Frontal cortex (tissue), 4 donors: ENCODE results near the gene ETFBKMT. TPM values are rescaled to one million over a fixed set of nuclear protein-coding genes. Genes with fewer than 3 reads are reported as not detected.

Experiments used
- DNase-seq, 2 donors: peaks; one replicate each; pipeline ENCODE4 v3.0.0; 2012; ENCODE audit warnings: low spot score in 2 of 2
- FAIRE-seq: peaks from 2 replicates; lab custom pipeline; 2012; peaks lifted over from hg19 to GRCh38; lab: Jason Lieb, UNC
- total RNA-seq: library from RNA; depleted of rRNA; stranded (reverse); fragments of >200 nt; gene quantifications from one replicate; pipeline ENCODE4 v1.2.3, GENCODE V29; 2014
- donor health status: control.
- donor health status: control.
- donor health status: control.

Gene ETFBKMT, protein sequence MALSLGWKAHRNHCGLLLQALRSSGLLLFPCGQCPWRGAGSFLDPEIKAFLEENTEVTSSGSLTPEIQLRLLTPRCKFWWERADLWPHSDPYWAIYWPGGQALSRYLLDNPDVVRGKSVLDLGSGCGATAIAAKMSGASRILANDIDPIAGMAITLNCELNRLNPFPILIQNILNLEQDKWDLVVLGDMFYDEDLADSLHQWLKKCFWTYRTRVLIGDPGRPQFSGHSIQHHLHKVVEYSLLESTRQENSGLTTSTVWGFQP
- 4.5 TPM for total RNA-seq

DNA sequence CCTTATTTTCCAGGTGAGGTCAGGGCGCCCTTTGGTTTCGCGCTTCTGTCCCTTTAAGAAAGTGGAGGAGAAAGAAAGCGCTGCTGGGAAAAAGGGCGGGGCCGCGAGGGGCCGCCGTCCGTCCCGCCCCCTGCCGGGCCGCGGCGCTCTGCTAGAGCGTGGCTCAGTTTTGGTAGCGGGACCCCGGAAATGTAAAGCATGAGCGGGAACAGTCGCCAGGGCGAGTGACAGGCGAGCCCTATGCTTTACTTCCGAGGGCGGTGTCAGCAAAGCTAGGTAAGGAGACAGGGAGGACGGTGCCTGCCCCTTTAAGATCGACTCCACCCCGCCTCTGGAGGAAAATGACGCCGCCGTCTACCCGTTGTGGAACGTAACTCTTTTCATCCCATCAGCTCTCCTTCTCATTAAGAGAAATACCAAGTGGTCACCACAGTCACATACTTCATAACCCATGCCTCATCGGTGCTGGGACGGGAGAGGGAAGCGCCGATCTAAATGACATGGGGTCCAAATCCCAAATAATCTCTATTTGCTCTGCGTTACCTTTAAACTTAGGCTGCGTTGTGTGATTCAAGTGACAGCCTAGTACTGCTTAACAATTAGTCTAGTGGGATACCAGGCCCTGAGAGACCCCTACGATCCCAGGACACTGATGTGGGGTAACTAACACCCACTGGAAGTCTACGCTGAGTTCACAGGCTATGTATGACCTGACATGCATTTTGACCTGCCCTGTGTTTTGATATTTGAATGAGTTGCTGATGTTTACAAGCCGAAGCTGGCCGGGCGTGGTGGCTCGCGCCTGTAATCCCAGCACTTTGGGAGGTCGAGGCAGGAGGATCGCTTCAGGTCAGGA is at the start of gene ETFBKMT:
ETFBKMT (plus strand) TSS at position 602 of the 856 bp plus-strand sequence. CDS start 2,266 bp downstream, outside the sequence.
- FAIRE-seq (no peak), DNase-seq (peak; percentile 74 to 77)

DNA sequence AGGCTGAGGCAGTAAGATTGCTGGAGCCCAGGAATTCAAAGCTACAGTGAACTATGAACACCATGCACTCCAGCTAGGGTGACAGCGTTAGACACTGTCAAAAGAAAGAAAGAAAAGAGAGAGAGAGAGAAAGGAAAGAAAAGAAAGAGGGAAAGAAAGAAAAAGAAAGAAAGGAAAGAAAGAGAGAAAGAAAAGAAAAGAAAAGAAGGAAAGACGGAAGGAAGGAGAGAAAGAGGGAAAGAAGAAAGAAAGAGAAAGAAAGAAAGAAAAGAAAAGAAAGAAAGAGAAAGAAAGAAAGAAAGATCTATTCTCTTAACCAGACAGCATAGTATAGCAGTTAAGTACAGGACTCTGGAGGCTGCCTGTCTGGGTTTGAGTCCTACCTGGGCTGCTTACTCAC is 46.7 kb upstream of the ETFBKMT start:
- FAIRE-seq (no peak), DNase-seq (no peak)

DNA sequence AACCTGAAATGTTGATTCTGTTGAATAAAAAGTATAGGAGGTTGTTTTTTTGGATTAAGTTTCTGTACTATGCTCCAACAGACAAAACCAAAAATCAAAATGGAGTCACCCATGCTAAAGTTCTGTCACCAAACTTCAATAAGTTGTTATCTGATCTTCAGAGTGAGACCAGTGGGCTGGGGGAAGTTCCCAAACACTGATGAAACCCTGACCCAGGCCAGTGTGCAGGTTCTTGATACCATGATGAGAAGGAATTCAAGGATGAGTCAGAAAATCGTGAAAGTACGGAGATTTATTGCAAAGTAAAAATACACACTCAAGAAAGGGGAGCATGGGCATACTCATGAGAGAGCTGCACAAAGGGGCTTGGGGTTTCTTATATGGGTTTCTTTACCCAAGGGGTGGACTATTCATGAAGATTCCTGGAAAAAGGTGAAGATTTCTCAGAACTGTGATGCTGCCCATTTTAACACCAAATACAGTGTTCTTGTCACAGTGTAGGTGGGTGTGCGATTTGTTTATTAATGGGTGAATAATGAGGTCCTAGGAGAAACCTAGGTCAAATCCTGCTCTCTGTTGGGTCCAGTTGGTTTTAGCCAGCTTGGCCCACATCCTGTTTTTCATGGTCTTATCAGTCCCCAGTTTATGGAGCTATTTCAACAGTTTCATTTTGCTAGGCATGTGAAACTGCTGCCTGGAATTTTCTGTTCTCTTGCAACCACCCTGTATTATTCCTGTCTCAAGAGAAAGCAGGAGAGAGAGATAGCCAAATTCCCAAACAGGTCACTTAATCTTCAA is 41.1 kb upstream of the ETFBKMT start:
- no peak for FAIRE-seq

DNA sequence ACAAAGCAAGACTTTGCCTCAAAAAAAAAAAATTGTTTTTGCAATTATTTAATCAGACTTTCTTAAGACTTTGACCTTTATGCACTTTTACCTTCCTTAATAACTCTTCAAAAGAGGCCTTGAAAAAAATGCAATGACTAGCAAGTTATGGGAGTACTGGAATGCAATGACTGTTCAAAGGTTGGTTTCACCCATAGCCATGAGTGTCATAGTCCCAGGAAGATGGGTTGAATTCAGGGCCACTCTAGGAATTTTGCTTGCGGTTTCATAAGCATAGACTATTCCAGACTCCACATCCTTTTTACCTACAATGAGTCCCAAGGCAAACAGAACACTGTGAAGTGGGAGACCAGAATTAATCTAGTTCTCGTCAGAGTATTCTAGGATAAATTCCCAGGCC is 39.2 kb upstream of the ETFBKMT start:
- no peak for FAIRE-seq
- DNase-seq: no peak

More for the DNA sequence above, 41.1 kb upstream of the ETFBKMT start:
- no peak for DNase-seq

DNA sequence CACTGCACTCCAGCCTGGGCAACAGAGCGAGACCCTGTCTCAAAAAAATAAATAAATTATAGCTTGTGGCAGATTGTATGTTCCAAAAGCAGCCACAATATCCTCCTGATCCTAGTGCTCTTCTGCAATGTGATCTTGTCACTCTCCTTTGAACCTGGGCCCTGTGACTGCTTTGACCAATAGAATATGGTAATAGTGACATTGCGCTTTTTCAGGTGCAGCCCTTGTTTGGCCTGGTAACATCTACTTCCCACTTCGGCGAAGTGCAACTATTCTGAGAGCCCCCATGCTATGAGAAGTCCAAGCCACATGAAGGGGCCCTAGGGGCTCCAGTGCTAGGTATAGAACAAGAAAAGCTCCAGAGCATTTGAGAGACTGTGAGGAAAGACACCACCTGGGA is 37.5 kb upstream of the ETFBKMT start:
- FAIRE-seq (no peak), DNase-seq (no peak)

DNA sequence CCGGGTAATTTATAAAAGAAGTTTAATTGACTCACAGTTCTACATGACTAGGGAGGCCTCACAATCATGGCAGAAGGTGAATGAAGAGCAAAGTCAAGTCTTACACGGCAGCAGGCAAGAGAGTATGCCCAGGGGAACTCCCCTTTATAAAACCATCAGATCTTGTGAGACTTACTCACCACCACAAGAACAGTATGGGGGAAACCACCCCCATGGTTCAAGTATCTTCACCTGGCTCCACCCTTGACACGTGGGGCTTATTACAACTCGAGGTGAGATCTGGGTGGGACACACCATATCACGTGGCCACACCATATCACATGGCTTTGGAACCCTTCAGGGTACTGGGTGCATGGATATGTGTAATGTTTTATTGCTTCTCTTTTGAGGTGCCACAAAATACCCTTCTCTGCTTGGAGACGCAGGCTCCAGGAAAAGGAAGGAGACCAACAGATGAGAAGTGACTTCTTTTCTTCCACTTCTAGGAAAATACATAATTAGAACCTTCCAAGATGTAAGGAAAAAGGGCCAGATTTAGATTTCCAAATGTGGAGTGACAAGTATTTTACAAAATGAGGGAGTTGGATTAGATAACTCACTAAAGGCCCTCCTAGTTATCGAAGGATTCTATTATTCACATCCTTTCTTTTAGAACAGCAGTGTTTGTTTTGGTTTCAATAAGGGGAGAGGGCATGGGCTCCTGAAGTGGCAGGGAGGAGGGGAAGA is 33.1 kb upstream of the ETFBKMT start:
- DNase-seq (no peak), FAIRE-seq (no peak)

DNA sequence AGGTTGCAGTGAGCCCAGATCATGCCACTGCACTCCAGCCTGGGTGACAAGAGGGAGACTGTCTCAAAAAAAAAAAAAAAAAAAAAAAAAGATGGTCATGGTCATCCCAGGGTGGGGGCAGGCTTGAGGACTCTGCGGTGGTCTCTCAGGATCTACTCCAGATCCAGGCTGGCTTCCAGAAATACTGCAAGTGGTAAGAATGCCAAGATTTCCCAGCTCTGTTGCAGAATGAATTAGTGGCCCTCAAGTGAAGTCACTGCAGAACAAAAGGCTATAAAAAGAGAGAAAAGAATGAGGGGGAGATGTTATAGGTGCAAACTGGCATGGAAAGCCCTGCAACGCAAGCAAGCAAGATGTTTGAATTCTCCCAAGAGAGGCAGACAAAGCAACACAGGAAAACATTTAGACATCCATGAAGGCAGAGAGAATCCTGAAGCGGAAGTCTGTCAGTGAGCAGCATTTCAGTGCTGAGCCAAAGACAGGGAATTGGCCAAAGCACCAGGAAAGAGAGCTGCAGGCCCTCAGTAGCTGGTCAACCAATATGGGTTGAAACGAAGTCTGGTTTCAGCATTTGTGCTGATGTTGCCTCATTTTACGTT is 31.9 kb upstream of the ETFBKMT start:
- no peak for FAIRE-seq
- no peak for DNase-seq

DNA sequence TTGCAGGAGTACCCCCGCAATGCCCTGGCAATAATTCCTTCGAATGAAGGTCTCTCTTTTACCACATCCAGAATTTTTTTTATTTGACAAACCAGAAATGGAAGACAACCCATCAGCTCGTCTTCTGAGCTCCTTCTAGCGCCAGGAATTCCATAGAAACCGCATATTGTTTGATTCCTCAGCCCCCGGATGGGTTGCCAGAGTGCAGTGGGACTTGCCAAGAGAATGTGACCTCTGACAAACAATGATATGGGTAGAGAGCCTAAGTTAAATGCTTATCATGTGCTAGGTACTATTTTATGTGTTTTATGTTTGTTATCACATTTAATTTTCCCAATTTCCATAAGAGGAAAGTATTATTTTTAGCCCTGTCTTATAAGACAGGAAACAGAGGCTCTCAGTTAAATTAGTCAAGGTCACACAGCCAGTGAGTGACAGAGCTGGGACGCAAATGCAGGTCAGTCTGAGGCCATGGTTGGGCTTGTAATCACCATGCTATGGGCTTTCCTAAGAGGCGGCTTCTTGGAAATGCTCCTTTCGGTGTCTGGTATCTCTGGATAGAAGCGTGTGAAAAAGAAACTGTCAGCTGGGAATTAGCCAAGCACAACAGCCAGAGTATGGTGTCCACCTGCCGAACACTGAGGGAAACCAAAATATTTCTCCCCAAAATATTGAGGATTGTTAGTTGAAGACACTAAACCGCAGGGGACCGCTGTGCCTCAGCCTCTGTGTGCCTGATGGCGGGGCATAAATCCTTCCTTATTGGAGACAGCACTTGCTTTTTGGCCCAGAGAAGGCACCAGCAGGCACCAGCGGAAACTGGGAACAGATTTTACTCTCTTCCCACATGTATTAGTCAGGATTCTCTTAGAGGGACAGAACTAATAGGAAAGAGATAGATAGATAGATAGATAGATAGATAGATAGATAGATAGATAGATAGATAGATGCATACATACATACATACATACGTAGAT is 29.4 kb upstream of the ETFBKMT start:
- no peak for DNase-seq
- no peak for FAIRE-seq

DNA sequence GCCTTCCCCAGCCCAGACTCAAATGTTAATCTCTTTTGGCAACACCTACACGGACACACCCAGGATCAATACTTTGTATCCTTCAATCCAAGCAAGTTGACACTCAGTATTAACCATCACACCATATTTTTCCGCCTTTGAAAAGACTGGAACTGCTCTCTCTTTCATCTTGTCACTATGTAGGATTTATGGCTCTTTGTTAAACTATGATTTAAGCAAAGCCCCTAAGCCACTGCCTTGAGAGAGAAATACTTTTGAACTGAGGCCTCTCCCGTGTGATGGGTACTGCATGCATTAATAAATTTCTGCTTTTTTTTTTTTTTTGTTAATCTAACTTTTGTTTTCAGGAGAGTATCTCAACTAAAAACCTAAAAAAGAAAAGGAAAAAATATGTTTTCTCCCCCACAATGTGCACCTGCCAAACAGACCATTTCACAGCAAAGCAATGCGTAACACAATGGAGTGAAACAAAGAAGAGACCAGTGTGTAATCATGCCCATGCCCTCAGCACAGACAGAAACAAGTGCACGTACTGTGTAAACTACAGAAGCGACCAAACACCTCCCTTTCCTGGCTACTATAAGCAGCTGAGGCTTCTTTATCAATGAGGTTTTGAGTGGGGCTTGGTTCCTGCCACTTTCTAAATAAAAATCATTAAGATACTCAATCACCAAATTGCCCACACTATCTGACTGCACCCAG is 28.3 kb upstream of the ETFBKMT start:
- no peak for FAIRE-seq

DNA sequence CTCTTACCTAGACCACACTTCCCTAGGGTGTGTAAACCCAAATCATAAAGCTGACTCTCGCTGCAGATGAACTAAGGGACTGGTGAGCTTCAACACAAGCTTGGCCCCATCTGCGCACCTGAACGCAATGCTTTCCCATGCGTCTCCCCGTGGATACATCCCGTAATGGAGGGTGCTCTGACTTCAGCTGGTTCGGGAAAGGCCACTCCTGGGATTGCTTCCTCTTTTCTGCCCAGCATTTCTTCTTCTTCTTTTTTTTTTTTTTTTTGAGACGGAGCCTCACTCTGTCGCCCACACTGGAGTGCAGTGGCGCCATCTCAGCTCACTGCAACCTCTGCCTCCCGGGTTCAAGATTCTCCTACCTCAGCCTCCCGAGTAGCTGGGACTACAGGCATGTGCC is 27.7 kb upstream of the ETFBKMT start:
- FAIRE-seq (no peak), DNase-seq (no peak)

More for the DNA sequence above, 28.3 kb upstream of the ETFBKMT start:
- no peak for DNase-seq

DNA sequence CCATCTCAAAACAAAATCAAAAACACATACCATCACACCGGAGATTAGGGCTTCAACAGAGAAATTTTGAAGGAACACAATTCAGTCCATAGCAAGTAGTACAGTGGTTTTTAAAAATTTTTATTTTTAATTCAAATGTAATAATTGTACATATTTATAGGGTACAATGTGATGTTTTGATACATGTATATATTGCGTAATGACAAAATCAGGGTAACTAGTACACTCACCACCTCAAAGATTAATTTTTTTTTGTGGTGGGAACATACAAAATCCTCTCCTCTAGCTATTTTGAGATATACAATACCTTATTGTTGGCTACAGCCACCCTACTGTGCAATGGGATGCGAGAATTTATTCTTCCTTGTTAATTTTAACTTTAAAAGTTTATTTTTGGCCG is 26.0 kb upstream of the ETFBKMT start:
- DNase-seq (no peak), FAIRE-seq (no peak)

DNA sequence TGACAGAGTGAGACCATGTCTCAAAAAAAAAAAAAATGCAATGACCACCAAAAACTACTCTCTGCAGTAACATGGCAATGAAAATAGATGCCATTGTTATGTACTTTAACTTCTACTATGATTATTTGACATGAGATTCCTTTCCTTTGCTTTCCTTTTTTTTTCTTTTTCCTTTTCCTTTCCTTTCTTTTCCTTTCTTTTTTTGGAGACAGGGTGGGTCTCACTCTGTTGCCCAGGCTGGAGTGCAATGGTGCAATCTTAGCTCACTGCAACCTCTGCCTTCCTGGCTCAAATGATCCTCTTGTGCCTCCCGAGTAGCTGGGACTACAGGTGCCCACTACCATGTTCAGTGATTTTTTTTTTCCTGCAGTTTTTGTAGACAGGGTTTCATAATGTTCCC is 24.9 kb upstream of the ETFBKMT start:
- FAIRE-seq: no peak
- no peak for DNase-seq

DNA sequence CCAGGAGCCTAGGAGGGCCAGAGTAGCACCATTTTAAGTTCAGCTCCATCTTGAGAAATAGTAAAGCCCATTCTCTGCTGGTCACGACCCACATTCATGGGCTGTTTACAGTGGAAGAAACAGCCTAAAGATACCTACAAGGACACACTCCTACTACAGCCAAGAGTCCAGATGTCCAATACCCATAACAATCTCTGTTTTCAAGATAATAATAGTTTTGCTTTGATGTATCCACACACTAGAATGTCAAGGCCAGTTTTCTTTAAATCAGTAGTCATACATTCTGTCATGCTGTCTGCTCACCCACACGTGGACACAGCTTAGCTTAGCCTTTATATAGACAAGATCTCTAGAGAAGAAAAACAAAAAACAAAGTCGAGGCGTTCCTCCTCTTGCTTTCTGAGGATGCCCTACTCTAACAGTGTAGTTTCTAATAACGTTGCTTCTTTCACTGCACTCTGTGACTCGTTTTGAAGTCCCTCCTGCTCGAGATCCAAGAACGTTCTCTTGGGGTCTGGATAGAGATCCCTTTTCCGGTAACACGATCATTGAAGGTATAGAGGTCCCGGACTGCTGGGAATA is 17.9 kb upstream of the ETFBKMT start:
- DNase-seq (no peak), FAIRE-seq (no peak)

DNA sequence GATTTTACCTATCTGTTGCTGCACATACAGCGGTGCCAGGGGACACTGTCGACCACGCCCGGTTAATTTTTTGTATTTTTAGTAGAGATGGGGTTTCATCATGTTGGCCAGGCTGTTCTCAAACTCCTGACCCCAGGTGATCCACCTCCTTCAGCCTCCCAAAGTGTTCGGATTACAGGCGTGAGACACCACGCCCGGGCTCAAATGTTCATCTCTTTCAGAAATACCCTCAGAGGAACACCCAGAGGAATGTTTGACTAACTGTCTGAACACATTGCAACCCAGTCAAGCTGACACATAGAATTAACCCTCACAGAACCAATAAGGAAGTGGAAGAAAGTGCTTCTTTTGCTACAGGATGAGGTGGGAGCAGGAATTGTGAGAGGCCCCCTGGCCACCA is 15.0 kb upstream of the ETFBKMT start:
- FAIRE-seq: no peak

DNA sequence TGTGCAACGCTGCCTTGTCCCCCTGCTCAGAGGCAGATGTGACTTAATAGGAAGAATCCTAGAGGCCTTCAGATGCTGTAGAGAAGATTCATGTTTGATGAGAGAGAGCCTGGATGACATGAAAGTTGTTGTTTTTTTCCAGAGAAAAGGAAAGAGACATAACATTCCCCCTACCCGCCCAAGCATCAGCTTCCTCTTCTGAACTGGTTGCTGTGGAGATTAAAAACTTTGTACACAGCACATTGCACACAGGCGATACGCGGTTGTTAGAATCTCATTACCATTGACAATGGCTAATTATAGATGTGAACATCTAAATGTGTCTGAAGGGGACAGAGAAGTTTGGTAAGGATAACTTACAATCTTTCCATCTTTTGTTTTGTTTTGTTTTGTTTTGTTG is 13.6 kb upstream of the ETFBKMT start:
- DNase-seq (no peak), FAIRE-seq (no peak)

More for the DNA sequence above, 15.0 kb upstream of the ETFBKMT start:
- no peak for DNase-seq

DNA sequence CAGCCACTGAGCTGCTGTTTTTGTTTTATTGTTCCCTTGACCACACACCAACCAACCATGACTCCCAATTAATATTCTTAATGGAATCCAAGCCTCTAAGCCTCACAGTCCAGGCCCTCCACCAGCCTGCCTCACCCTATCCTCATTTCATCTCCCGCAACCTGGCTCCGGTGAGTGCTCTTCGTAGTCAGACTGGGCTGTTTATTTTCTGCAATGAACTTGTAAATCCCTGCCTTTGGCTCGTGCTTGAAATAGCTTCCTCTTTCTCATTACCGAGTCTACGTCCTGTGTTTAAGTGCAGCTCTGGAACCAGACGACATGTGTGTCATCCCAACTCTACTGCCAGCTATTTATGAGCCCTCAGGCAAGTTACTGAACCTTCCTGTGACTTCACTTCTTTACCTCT is 12.4 kb upstream of the ETFBKMT start:
- DNase-seq (no peak), FAIRE-seq (no peak)

DNA sequence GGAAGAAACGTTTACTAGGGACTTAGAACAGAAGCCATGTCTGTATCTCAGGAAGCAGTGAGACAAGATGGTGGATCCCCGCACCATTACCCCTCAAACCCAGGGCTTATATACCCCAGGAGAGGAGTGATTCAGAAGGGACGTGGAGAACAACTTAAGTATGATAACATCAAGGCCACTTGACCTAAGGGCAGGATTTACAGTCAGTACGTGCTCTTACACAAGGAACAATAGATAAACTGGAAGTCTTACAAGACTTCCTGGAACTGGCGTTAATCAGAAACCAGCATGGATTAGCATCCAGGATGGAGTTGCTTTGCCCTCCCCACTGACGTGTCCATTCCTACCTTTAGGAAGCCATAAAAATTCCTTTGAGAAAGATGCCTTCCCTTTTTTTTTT is 8.6 kb upstream of the ETFBKMT start:
- FAIRE-seq: no peak
- DNase-seq: no peak
